OCI-LY1 (cell line): Measurements from ENCODE around the gene SSC5D.

Experiments
- H2AFZ ChIP-seq: fragments of 200-600 bp; sonication (generic), shearing (Covaris generic); 2 replicates; pipeline ENCODE4 v1.6.0; 2014; ENCODE audit warnings: antibody characterized with exemption, mild to moderate bottlenecking, low read length
- H3F3A ChIP-seq: fragments of 200-600 bp; sonication (generic), shearing (Covaris generic); 2 replicates; pipeline ENCODE4 v1.6.0; 2014; ENCODE audit warnings: mild to moderate bottlenecking, antibody characterized with exemption, low read length, moderate library complexity; ENCODE audit not compliant: insufficient read depth
- H3K27ac ChIP-seq: fragments of 200-600 bp; sonication (generic); 2 replicates; pipeline ENCODE4 v1.5.1; 2014; ENCODE audit warnings: low read length, mixed run types, mild to moderate bottlenecking, low read depth; ENCODE audit not compliant: poor library complexity, severe bottlenecking
- H3K27me3 ChIP-seq: fragments of 200-600 bp; sonication (generic); 2 replicates; pipeline ENCODE4 v1.6.0; 2014; ENCODE audit warnings: antibody characterized with exemption, mild to moderate bottlenecking, low read length, moderate library complexity; ENCODE audit not compliant: insufficient read depth
- H3K36me3 ChIP-seq: fragments of 200-600 bp; sonication (generic); 2 replicates; pipeline ENCODE4 v1.6.1; 2014; ENCODE audit warnings: mild to moderate bottlenecking, antibody characterized with exemption, low read length, moderate library complexity, mixed read lengths; ENCODE audit not compliant: insufficient read depth
- H3K4me1 ChIP-seq: fragments of 200-600 bp; sonication (generic); 2 replicates; pipeline ENCODE4 v1.5.1; 2014; ENCODE audit warnings: mild to moderate bottlenecking, low read length, moderate library complexity; ENCODE audit not compliant: insufficient read depth, severe bottlenecking
- H3K4me2 ChIP-seq: fragments of 200-600 bp; sonication (generic), shearing (Covaris generic); 2 replicates; pipeline ENCODE4 v1.6.1; 2014; ENCODE audit warnings: low read length
- H3K4me3 ChIP-seq: fragments of 200-600 bp; sonication (generic); 2 replicates; pipeline ENCODE4 v1.5.1; 2014; ENCODE audit warnings: low read length, low read depth, mild to moderate bottlenecking, mixed read lengths; ENCODE audit not compliant: poor library complexity, severe bottlenecking
- H3K79me2 ChIP-seq: fragments of 200-600 bp; shearing (Covaris generic); 2 replicates; pipeline ENCODE4 v1.6.1; 2016; ENCODE audit warnings: mixed run types, low read length, mixed read lengths; ENCODE audit not compliant: insufficient read depth
- H3K9ac ChIP-seq: fragments of 200-600 bp; sonication (generic), shearing (Covaris generic); 2 replicates; pipeline ENCODE4 v1.6.1; 2014; ENCODE audit warnings: mild to moderate bottlenecking, low read length, mixed read lengths
- H3K9me2 ChIP-seq: fragments of 200-600 bp; sonication (generic), shearing (Covaris generic); 2 replicates; pipeline ENCODE4 v1.6.1; 2014; ENCODE audit warnings: low read depth, mild to moderate bottlenecking, low read length, mixed read lengths
- H3K9me3 ChIP-seq: fragments of 200-600 bp; shearing (Covaris generic); 2 replicates; pipeline ENCODE4 v1.6.1; 2014; ENCODE audit warnings: low read length, mixed read lengths
- H4K20me1 ChIP-seq: fragments of 200-600 bp; sonication (generic), shearing (Covaris generic); 2 replicates; pipeline ENCODE4 v1.6.0; 2016; ENCODE audit warnings: mild to moderate bottlenecking, low read length; ENCODE audit not compliant: insufficient read depth
- CTCF ChIP-seq: fragments of 200-600 bp; sonication (generic), shearing (Covaris generic); IDR thresholded peaks from 2 replicates; pipeline ENCODE4 v1.5.1; 2017; ENCODE audit warnings: mild to moderate bottlenecking, antibody characterized with exemption, low read length, moderate library complexity, mixed read lengths
- EZH2 ChIP-seq: fragments of 200-600 bp; sonication (generic), shearing (Covaris generic); IDR thresholded peaks from 2 replicates; pipeline ENCODE4 v1.8.0; 2017; ENCODE audit warnings: borderline replicate concordance, mixed run types, mild to moderate bottlenecking, antibody characterized with exemption, low read length, moderate library complexity, mixed read lengths

The SSC5D gene

GRCh38 chr19:55552206-55552605 is 64.0 kb downstream of the SSC5D start:
- Histone ChIP-seq H3K4me3 (no peak overlapping the region), H3F3A (no peaks in the 10 kb centered on the region), H3K9me2 (no peaks in the 10 kb centered on the region), H3K27ac (no peak overlapping the region), H3K9me3 (no peaks in the 10 kb centered on the region), H2AFZ (no peak overlapping the region), H3K79me2 (no peaks in the 10 kb centered on the region), H3K36me3 (no peaks in the 10 kb centered on the region), H3K4me1 (no peaks in the 10 kb centered on the region), H4K20me1 (no peaks in the 10 kb centered on the region), H3K27me3 (peaks cover 3% of the 10 kb centered on the region; the same call in 1 of the 2 replicates), H3K9ac (no peak overlapping the region), H3K4me2 (no peak overlapping the region)
- no peak for TF ChIP-seq EZH2
- no peak for TF ChIP-seq CTCF

GRCh38 chr19:55552620-55553019 is 64.4 kb downstream of the SSC5D start:
- Histone ChIP-seq H3K4me2 (no peak overlapping the region), H3K36me3 (no peaks in the 10 kb centered on the region), H3K9me3 (no peaks in the 10 kb centered on the region), H4K20me1 (no peaks in the 10 kb centered on the region), H3K9me2 (no peaks in the 10 kb centered on the region), H3F3A (no peaks in the 10 kb centered on the region), H2AFZ (no peak overlapping the region), H3K4me1 (no peaks in the 10 kb centered on the region), H3K4me3 (no peak overlapping the region), H3K27me3 (no peaks in the 10 kb centered on the region), H3K79me2 (no peaks in the 10 kb centered on the region), H3K9ac (no peak overlapping the region), H3K27ac (no peak overlapping the region)
- TF ChIP-seq EZH2 (no peak), CTCF (no peak)

- Histone ChIP-seq H3K27me3 (no peaks in the 10 kb centered on the region), H3F3A (no peaks in the 10 kb centered on the region), H3K4me3 (no peak overlapping the region), H3K36me3 (no peaks in the 10 kb centered on the region), H3K4me2 (no peak overlapping the region), H3K9ac (no peak overlapping the region), H4K20me1 (no peaks in the 10 kb centered on the region), H3K9me2 (no peaks in the 10 kb centered on the region), H2AFZ (no peak overlapping the region), H3K4me1 (no peaks in the 10 kb centered on the region), H3K9me3 (no peaks in the 10 kb centered on the region), H3K27ac (no peak overlapping the region), H3K79me2 (no peaks in the 10 kb centered on the region)
- TF ChIP-seq EZH2 (no peak), CTCF (no peak)
Observed at GRCh38 chr19:55553217-55554182, 65.3 kb downstream of the SSC5D start.
